Adrenal gland (tissue), 5 donors: ENCODE results near the gene ARHGAP23.

ENCODE experiments used
- CTCF ChIP-seq, 6 experiments: fragments of 450-650 bp in 4 of 6; fragments of 200-600 bp in 2 of 6; sonication (generic) in 1 of 6; IDR thresholded peaks; 1 replicate in 5 of 6; 2 replicates in 1 of 6; pipeline versions ENCODE4 v1.5.1 to v1.8.0; 2016 to 2021; ENCODE audit warnings: antibody characterized with exemption in 6 of 6, mild to moderate bottlenecking in 2 of 6, moderate library complexity in 1 of 6
- POLR2A ChIP-seq, 2 donors: fragments of 450-650 bp; IDR thresholded peaks; one replicate each; pipeline ENCODE4 v1.6.1; 2017; ENCODE audit warnings: antibody characterized with exemption in 2 of 2, mild to moderate bottlenecking in 2 of 2, moderate library complexity in 1 of 2
- donor health status: DM: no; HTN: no; CAD: no.

DNA sequence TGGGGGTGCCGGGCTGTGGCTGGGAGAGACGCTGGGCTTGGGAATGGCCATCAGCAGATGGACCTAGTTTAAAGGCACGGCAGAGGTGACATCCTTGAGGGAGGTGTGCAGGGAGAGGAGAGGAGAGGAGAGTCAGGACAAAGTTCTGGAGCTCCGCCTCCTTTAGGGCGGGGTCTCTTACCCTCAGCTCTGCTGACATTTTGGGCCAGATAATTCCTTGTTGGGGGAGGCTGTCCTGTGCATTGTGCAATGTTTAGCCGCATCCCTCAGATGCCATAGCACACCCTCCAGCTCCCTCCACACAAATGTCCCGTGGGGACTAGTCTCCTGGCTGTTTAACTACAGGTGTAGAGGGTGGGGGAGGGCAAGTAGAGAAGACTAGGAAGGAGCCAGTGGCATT, 48.3 kb downstream of the ARHGAP23 start:
- TF ChIP-seq CTCF (IDR thresholded peaks at IDR 0.05): no peak
- no peak for TF ChIP-seq POLR2A (IDR thresholded peaks at IDR 0.05)
